ENCODE results near the gene FAM222B.
"Not testable (repeated sequence)": the region's sequence is repeated elsewhere in the genome, so short reads cannot be mapped to it uniquely, and the experiment has no call there.

GRCh38 chr17:28836541-28836940, 6.0 kb downstream of the FAM222B start:
- TF ChIP-seq EZH2 (IDR thresholded peaks at IDR 0.05; ENCODE audit: borderline replicate concordance, insufficient read depth, low read depth, low read length, poor library complexity, severe bottlenecking); CTCF (IDR thresholded peaks at IDR 0.05): not testable (repeated sequence)
